ENCODE results near the gene HAGHL.

- no peak for TF ChIP-seq RAD21 (conservative IDR thresholded peaks at IDR 0.05 in 1 of 2, IDR thresholded peaks at IDR 0.05 in 1 of 2)
- no peak for TF ChIP-seq HDAC2 (IDR thresholded peaks at IDR 0.05)
- no peak for TF ChIP-seq POLR2A (IDR thresholded peaks at IDR 0.05; ENCODE audit: low read length)
- TF ChIP-seq POLR2AphosphoS2 (conservative IDR thresholded peaks at IDR 0.05; ENCODE audit: low read length), result no peak
- no peak for TF ChIP-seq ZSCAN20 (CRISPR knock-in tag; IDR thresholded peaks at IDR 0.05)
- TF ChIP-seq CTCF (IDR thresholded peaks at IDR 0.05), result no peak
- TF ChIP-seq ESRRA (IDR thresholded peaks at IDR 0.05; ENCODE audit: borderline replicate concordance, low read length), result no peak
- no peak for TF ChIP-seq ZFP36 (IDR thresholded peaks at IDR 0.05; ENCODE audit: borderline replicate concordance, partially characterized antibody)
- TF ChIP-seq E2F6 (IDR thresholded peaks at IDR 0.05; ENCODE audit: borderline replicate concordance, low read depth), result no peak
- TF ChIP-seq TP53 (CRISPR knock-in tag; IDR thresholded peaks at IDR 0.05), result no peak
- TF ChIP-seq REST (IDR thresholded peaks at IDR 0.05), result no peak
These were observed 18.9 kb upstream of the HAGHL start for GRCh38 chr16:708019-708418.
